Skeletal muscle satellite cell (primary cell): ENCODE results near the gene CLINT1.

Experiments
- H3K27me3 ChIP-seq: 2 replicates; pipeline ENCODE4 v1.7.0; 2013; ENCODE audit warnings: low read length; ENCODE audit not compliant: control insufficient read depth, insufficient read depth
- H3K36me3 ChIP-seq: 2 replicates; pipeline ENCODE4 v1.7.0; 2013; ENCODE audit warnings: mild to moderate bottlenecking, control low read depth, low read length; ENCODE audit not compliant: insufficient read depth
- H3K4me1 ChIP-seq: 2 replicates; pipeline ENCODE4 v1.7.0; 2013; ENCODE audit warnings: low read length; ENCODE audit not compliant: control insufficient read depth, insufficient read depth
- H3K4me2 ChIP-seq: 2 replicates; pipeline ENCODE4 v1.7.0; 2013; ENCODE audit warnings: mild to moderate bottlenecking, low read length
- H3K4me3 ChIP-seq: 2 replicates; pipeline ENCODE4 v1.7.0; 2013; ENCODE audit warnings: low read length
- H3K9ac ChIP-seq: 2 replicates; pipeline ENCODE4 v1.7.0; 2013; ENCODE audit warnings: mild to moderate bottlenecking, low read depth, low read length, moderate library complexity
- H3K9me3 ChIP-seq: replicated peaks from 2 replicates; pipeline ENCODE4 v1.7.0; 2013; ENCODE audit warnings: mild to moderate bottlenecking, control low read depth, low read length

Gene CLINT1

DNA sequence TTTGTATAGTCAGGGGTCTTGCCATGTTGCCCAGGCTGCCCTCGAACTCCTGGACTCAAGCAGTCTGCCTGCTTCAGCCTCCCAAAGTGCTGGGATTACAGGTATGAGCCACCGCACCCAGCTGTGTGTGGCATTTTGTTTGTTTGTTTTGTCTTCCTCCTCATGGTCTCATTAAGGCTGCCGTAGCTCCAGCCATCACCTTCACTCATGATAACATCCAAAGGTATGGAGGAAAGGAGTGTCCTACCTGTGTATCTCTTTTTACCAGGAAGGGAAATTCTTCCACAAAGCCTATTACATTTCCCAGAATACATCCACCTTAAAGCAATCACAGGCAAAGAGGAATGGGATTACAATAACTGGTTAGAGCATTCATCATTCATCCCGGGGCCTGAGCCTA, 88.3 kb downstream of the CLINT1 start:
- H3K4me2 ChIP-seq, result no peak overlapping the region
- H3K4me1 ChIP-seq, result peaks cover 9% of the 10 kb centered on the region
- no peaks in the 10 kb centered on the region for H3K27me3 ChIP-seq
- no peaks in the 10 kb centered on the region for H3K9me3 ChIP-seq
- no peak overlapping the region for H3K9ac ChIP-seq
- no peak overlapping the region for H3K4me3 ChIP-seq
- no peaks in the 10 kb centered on the region for H3K36me3 ChIP-seq

DNA sequence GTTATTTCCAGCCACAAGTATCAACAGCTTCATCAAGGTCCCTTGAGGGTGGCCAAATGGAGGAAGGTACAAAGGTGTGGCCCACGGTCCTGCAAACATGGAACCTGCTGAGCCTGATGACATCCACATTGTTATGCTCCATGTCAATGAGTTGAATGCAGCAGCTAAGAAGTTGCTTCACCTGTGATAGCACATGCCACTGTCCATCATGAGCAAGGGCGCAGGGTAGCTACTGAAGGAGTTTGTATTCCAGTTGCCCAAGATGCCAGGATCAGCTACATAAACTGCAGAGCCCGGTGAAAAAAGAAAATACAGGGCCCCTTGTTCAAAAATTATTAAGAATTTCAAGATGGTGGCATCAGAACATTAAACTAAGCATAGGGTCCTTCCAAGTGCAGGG, 91.3 kb downstream of the CLINT1 start:
- no peaks in the 10 kb centered on the region for H3K27me3 ChIP-seq
- H3K4me1 ChIP-seq, result peaks cover 14% of the 10 kb centered on the region
- H3K9me3 ChIP-seq, result no peaks in the 10 kb centered on the region

DNA sequence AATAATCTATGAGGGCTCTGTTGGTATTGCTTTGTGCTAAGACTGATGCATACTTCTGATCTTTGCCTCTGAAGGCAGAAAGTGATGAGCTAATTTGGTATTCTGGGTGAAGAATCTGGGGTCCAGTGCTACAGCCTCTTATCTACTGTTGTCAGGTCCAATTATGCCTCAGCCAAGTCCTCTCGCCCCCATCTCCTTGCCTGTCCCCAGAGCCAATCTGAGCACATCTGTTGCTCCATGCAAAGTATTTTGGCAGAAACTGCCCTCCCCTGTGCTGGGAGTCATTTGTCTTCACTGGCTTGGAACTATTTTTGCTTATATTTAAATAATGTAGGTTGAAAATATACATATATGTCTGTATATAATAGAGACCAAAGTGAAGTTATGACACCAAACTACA, 92.0 kb downstream of the CLINT1 start:
- Histone ChIP-seq H3K4me2 (no peak overlapping the region), H3K27me3 (no peaks in the 10 kb centered on the region), H3K36me3 (no peaks in the 10 kb centered on the region), H3K4me3 (no peak overlapping the region), H3K9me3 (no peaks in the 10 kb centered on the region), H3K9ac (no peak overlapping the region), H3K4me1 (peaks cover 14% of the 10 kb centered on the region)

More for the DNA sequence above, 91.3 kb downstream of the CLINT1 start:
- peak overlapping the region; percentile 53 for H3K4me2 ChIP-seq
- no peaks in the 10 kb centered on the region for H3K36me3 ChIP-seq
- H3K9ac ChIP-seq, result no peak overlapping the region
- H3K4me3 ChIP-seq, result no peak overlapping the region

DNA sequence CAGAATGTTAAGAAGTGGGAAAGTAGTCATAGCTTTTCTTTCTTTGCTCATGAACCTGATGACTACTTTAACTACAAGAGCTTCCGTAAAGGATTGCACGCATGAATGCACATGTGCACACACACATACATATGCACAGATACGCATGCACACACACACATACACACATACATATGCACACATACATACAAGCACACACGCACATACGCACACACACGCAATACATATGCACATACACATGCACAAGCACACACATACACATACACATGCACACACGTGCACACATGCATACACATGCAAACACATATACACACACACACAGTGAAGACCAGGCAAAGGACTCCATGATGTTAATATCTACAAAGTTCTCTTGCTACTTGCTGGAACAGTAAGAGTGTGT, 92.5 kb downstream of the CLINT1 start:
- Histone ChIP-seq H3K9me3 (no peaks in the 10 kb centered on the region), H3K9ac (no peak overlapping the region)

DNA sequence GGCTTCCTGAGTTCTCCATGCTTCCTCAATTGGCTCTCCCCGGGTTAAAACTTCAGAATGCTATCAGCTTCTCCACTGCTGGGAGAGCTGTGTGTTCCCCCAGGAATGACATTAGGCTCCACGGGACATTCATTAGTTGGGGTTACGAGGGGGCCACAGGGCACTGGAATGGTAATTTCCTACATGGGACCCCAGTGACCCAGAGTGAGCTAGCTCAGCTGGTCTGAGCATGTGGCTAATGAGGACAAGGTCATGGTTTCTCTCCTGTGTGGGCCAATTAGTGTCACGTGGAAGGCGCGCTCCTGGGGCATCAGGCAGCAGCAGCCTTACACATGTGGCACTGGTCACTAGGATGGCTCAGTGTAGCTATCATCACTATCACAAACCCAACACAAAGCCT, 94.4 kb downstream of the CLINT1 start:
- H3K9ac ChIP-seq, result no peak overlapping the region
- no peaks in the 10 kb centered on the region for H3K27me3 ChIP-seq
- H3K4me1 ChIP-seq, result peaks cover 14% of the 10 kb centered on the region
- no peaks in the 10 kb centered on the region for H3K36me3 ChIP-seq
- H3K4me2 ChIP-seq, result no peak overlapping the region
- H3K9me3 ChIP-seq, result no peaks in the 10 kb centered on the region
- no peak overlapping the region for H3K4me3 ChIP-seq

More for the DNA sequence above, 92.5 kb downstream of the CLINT1 start:
- Histone ChIP-seq H3K4me2 (no peak overlapping the region), H3K4me3 (no peak overlapping the region), H3K4me1 (peaks cover 14% of the 10 kb centered on the region), H3K27me3 (no peaks in the 10 kb centered on the region), H3K36me3 (no peaks in the 10 kb centered on the region)

DNA sequence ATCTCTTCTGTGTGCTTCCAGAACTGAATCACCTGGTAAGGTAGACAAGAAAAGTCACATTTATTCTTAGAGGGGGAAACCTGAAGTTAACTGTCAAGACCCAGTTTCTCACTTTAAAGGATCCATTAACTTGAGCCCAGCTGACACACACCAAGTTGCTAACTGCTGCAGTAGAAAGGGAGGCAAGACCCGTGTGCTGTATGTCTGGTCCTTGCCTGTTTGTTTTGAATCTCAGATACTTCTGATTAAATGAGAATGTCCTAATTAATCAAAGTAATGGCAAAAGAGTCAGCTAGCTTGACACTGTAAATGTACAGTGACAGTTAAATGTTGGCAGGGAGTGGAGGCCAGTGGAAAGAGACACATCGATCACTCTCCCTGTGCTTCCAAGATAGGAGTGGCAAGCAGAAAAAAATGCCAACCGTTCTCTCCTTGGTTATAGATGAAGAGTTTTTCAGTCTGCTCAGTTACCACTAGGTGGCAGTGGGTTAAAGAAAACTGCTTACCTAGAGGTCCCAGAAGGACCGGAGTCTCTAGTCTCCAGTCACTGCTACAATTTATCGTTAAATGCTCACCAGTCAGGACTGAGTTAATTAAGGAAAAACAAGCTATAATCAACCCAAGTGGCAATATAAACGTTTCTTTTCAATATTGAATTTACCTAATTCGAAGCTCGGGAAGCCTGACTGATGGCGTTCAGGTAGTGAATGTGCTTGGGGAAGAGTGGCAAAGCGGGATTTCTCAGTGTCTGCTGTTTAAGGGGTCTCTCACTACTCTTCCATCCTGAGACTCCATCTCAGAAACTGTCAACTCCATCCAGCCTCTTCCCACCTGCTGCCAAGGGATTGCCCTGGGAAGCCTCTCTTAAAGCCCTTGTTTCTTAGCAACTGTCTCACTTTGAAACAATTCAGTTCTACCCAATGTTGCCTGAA, 97.0 kb downstream of the CLINT1 start:
- no peak overlapping the region for H3K9ac ChIP-seq
- no peaks in the 10 kb centered on the region for H3K9me3 ChIP-seq
- H3K4me3 ChIP-seq, result no peak overlapping the region
- H3K4me2 ChIP-seq, result no peak overlapping the region
- H3K4me1 ChIP-seq, result peaks cover 4% of the 10 kb centered on the region
- H3K36me3 ChIP-seq, result no peaks in the 10 kb centered on the region
- no peaks in the 10 kb centered on the region for H3K27me3 ChIP-seq

DNA sequence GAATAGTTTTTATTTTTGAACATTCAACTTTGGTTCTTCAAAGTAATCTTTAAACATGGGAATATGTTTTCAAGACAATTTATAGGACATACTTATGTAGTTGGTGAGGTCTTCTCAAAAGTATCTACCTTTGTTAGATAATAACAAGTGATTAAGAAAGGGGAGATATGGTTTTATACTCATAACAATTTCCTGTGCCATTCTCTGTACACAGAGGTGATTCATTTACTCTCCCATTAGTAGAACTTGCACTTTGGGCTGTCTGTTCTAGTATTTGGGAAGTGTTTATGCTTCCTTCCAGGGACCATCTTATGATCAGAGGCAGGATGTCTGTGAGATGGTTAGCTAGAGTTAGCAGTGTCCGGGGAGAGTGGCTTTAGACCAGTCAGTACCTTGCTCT, 100.2 kb downstream of the CLINT1 start:
- Histone ChIP-seq H3K9me3 (no peaks in the 10 kb centered on the region), H3K4me3 (no peak overlapping the region), H3K36me3 (peaks cover 16% of the 10 kb centered on the region), H3K27me3 (no peaks in the 10 kb centered on the region), H3K9ac (no peak overlapping the region), H3K4me1 (no peaks in the 10 kb centered on the region), H3K4me2 (no peak overlapping the region)

DNA sequence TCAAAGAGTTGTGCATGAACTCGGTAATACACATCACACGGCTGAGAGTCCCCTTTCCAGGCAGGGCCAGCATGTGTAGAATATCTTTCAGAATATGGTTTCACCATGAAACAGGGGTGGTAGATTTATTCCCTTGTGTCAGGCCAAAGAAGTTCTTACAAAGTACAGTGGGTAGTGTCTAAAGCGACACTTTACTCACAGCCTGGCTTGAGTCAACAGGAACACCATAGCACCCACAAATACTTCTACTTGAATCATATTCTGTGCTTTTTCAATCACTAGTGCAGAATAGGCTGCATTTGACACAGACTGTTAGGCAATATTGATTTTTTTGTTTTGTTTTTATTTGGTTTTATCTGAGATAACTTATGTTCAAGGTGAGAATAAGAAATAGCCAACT, 102.8 kb downstream of the CLINT1 start:
- H3K36me3 ChIP-seq, result peaks cover 16% of the 10 kb centered on the region
- H3K27me3 ChIP-seq, result no peaks in the 10 kb centered on the region
- H3K9me3 ChIP-seq, result no peaks in the 10 kb centered on the region
- H3K4me1 ChIP-seq, result no peaks in the 10 kb centered on the region
- H3K9ac ChIP-seq, result no peak overlapping the region
- H3K4me2 ChIP-seq, result no peak overlapping the region
- no peak overlapping the region for H3K4me3 ChIP-seq

DNA sequence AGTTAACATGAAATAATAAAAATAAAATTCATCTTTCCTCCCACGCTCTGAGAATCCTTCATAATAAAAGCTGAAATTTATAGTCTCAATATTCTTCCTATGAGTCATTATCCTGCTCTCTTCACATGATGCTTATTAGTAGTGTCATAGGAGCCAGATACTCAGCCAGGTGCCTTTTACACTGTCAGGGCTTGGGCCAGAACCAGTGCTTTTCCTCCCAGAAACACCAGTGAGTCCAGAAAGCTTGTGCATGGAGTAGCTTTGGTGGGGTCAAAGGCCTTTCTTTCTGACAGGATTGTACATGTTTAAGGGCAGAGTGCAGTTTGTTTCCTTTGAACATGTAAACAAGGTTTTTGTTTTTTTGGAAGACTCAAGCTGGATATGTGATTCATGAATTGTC, 108.6 kb downstream of the CLINT1 start:
- no peaks in the 10 kb centered on the region for H3K27me3 ChIP-seq
- no peaks in the 10 kb centered on the region for H3K9me3 ChIP-seq
- peak overlapping the region; percentile 40 for H3K4me3 ChIP-seq
- peak overlapping the region; percentile 73 for H3K4me2 ChIP-seq
- peaks cover 37% of the 10 kb centered on the region for H3K4me1 ChIP-seq
- H3K36me3 ChIP-seq, result peaks cover 3% of the 10 kb centered on the region
- peak overlapping the region; percentile 42 for H3K9ac ChIP-seq

DNA sequence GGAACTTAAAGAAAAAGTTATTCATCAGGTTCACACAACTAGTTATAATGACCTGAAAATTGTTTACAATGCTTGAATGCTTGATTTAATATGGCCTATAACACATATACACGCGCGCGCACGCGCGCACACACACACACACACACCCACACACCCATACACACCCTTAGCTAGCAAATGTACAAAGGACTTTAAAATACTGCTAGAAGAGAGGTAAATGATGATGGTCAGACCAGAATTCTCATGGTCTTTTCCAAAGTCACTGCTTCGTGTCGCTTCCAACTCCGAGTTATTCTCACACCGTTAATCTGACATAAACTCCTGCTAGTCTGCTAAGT, 109.5 kb downstream of the CLINT1 start:
- Histone ChIP-seq H3K36me3 (no peaks in the 10 kb centered on the region), H3K27me3 (no peaks in the 10 kb centered on the region)

DNA sequence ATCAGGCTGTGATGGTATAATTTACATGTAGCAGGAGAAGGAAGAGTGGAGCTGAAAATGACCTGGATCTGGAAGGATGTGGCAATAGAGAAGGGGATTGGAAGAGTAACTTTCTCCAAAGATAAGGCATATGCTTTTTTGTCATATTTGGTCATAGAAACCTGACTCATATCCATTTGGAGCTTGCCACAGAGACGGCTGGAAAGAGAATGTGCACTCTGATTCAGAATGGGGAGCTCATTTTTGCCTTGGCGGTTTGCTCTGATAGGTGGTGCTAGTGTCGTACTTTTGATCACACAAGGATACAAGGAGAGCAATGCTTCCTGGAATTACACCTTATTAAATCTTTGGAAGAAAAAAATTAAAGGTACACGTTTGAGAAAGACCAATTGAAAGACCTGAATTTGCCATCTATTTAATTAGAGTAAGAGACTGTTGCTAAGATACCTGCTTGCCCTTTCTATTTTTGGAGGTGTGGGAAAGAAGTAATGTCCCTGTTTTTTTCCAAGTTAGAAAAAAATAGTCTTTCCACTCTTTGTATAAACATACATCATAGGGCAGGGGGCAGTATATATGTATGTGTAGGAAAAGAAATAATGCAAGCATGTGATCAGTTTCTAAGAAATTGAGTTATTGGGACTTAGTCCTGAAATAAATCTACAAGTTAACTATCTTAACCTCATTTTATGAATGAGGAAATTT, 110.0 kb downstream of the CLINT1 start:
- Histone ChIP-seq H3K4me1 (peaks cover 46% of the 10 kb centered on the region), H3K27me3 (no peaks in the 10 kb centered on the region), H3K36me3 (no peaks in the 10 kb centered on the region), H3K9me3 (no peaks in the 10 kb centered on the region), H3K4me2 (no peak overlapping the region), H3K4me3 (no peak overlapping the region), H3K9ac (peak overlapping the region; percentile 1)

More for the DNA sequence above, 109.5 kb downstream of the CLINT1 start:
- no peak overlapping the region for H3K9ac ChIP-seq
- H3K4me2 ChIP-seq, result peak overlapping the region; percentile 73
- H3K9me3 ChIP-seq, result no peaks in the 10 kb centered on the region
- no peak overlapping the region for H3K4me3 ChIP-seq
- H3K4me1 ChIP-seq, result peaks cover 46% of the 10 kb centered on the region
